Vagina (tissue), 2 donors: ENCODE measurements around the gene ANKRD60. TPM values are rescaled to one million over a fixed set of nuclear protein-coding genes. Genes with fewer than 3 reads are reported as not detected.

ENCODE experiments used
- DNase-seq, 2 donors: peaks; one replicate each; pipeline ENCODE4 v3.0.0-alpha.2; 2017; ENCODE audit errors: extremely low spot score in 2 of 2
- H3K27ac ChIP-seq: fragments of 200-600 bp; sonication (generic); one replicate; pipeline ENCODE4 v1.5.1; 2019
- H3K27me3 ChIP-seq: fragments of 200-600 bp; sonication (generic); one replicate; pipeline ENCODE4 v1.5.1; 2019
- H3K36me3 ChIP-seq, 2 donors: fragments of 200-600 bp; sonication (generic); one replicate each; pipeline ENCODE4 v1.5.1; 2017 to 2019
- H3K4me1 ChIP-seq: fragments of 200-600 bp; sonication (generic); one replicate; pipeline ENCODE4 v1.5.1; 2019
- H3K4me3 ChIP-seq, 2 donors: fragments of 200-600 bp; sonication (generic); 1 replicate in 1 of 2; 2 replicates in 1 of 2; pipeline ENCODE4 v1.5.1; 2016 to 2019
- H3K9me3 ChIP-seq: fragments of 200-600 bp; sonication (generic); one replicate; pipeline ENCODE4 v1.5.1; 2019
- POLR2A ChIP-seq, 2 donors: fragments of 450-650 bp; IDR thresholded peaks; one replicate each; pipeline ENCODE4 v1.6.1; 2017; ENCODE audit warnings: antibody characterized with exemption in 2 of 2, mild to moderate bottlenecking in 2 of 2, moderate library complexity in 2 of 2
- POLR2AphosphoS5 ChIP-seq, 2 donors: sonication (generic); formaldehyde crosslinking; IDR thresholded peaks; one replicate each; pipeline ENCODE4 v1.9.0; 2017; ENCODE audit warnings: antibody characterized with exemption in 2 of 2, mild to moderate bottlenecking in 2 of 2, low read depth in 1 of 2; ENCODE audit not compliant: insufficient read depth in 1 of 2
- intact Hi-C: fragments of 100-400 bp; cut with DNase I; formaldehyde crosslinking; loops from one replicate; pipeline ENCODE4 v1.15.1; 2023
- total RNA-seq: library from RNA; depleted of rRNA; stranded (reverse); fragments of >200 nt; gene quantifications from one replicate; pipeline ENCODE4 v1.2.3, GENCODE V29; 2016
- TF ChIP-seq, protein P1 (sequence below), 3 experiments: fragments of 450-650 bp in 2 of 3; fragments of 200-600 bp in 1 of 3; sonication (generic) in 1 of 3; IDR thresholded peaks; one replicate each; pipeline ENCODE4 v1.5.1; 2017 to 2019; ENCODE audit warnings: antibody characterized with exemption in 3 of 3, mild to moderate bottlenecking in 2 of 3, moderate library complexity in 2 of 3

Gene ANKRD60
- total RNA-seq, 1 donor from 2014 or later: not detected

DNA sequence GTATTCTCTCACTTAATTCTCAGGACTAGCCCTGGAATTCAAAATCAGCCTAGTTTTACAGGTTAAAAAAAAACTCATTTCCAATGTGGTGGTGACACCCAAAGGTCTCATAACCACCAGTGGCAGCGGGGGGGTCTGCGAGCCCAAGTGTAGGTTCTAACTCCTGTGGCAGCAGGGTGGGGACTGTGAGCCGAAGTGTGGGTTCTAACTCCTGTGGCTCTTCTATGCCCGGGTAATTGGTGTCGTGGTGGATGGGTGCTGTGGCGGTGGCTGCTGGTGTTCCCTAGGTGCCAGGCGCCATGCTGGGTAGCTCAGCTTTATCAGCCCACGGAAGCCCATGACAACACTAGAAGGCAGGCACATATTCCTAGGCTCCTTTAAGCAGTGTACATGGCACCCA lies 4.9 kb upstream of the ANKRD60 start:
- peaks cover 6% of the 10 kb centered on the region for H3K4me1 ChIP-seq
- no peak overlapping the region for H3K4me3 ChIP-seq
- H3K9me3 ChIP-seq: no peaks in the 10 kb centered on the region
- TF ChIP-seq POLR2AphosphoS5 (IDR thresholded peaks at IDR 0.05; ENCODE audit: insufficient read depth in 1 of 2, low read depth in 1 of 2) (no peak), POLR2A (IDR thresholded peaks at IDR 0.05) (no peak)
- TF ChIP-seq, protein P1, sequence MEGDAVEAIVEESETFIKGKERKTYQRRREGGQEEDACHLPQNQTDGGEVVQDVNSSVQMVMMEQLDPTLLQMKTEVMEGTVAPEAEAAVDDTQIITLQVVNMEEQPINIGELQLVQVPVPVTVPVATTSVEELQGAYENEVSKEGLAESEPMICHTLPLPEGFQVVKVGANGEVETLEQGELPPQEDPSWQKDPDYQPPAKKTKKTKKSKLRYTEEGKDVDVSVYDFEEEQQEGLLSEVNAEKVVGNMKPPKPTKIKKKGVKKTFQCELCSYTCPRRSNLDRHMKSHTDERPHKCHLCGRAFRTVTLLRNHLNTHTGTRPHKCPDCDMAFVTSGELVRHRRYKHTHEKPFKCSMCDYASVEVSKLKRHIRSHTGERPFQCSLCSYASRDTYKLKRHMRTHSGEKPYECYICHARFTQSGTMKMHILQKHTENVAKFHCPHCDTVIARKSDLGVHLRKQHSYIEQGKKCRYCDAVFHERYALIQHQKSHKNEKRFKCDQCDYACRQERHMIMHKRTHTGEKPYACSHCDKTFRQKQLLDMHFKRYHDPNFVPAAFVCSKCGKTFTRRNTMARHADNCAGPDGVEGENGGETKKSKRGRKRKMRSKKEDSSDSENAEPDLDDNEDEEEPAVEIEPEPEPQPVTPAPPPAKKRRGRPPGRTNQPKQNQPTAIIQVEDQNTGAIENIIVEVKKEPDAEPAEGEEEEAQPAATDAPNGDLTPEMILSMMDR (IDR thresholded peaks at IDR 0.05): no peak
- H3K27ac ChIP-seq: no peak overlapping the region
- H3K36me3 ChIP-seq: no peaks in the 10 kb centered on the region
- H3K27me3 ChIP-seq: no peaks in the 10 kb centered on the region
- intact Hi-C loops: loop anchor here (10.0 kb wide), 1 partner anchor 211 kb away; no protein-coding TSS in a partner anchor
- peak in 1 of 2 donors; percentile 62 for DNase-seq

DNA sequence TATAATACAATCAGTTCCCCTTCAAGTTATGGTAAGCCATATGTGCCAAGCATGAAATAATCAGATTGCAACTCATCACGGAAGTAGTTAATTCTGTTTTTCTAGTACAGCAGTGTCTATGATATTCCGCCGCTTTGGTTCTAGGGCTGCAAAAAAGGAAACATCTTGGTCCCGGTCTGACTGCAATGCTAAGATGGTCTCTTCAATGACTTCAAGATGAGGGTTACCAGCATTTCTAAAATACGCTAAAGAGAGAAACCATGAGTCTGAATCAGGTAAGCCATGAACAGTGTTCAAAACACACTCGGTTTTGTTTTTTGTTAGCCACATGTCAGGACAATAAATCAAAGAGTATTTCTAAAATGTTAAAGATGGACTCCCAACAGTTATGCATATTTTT lies 3.2 kb upstream of the ANKRD60 start:
- Histone ChIP-seq H3K4me1 (peaks cover 3% of the 10 kb centered on the region), H3K36me3 (no peaks in the 10 kb centered on the region), H3K27ac (no peak overlapping the region), H3K4me3 (no peak overlapping the region), H3K9me3 (no peaks in the 10 kb centered on the region), H3K27me3 (no peaks in the 10 kb centered on the region)
- DNase-seq: no peak
- TF ChIP-seq POLR2AphosphoS5 (IDR thresholded peaks at IDR 0.05; ENCODE audit: insufficient read depth in 1 of 2, low read depth in 1 of 2): no peak
- TF ChIP-seq, protein P1 (IDR thresholded peaks at IDR 0.05): no peak
- TF ChIP-seq POLR2A (IDR thresholded peaks at IDR 0.05): no peak
- intact Hi-C loops: loop anchor here (10.0 kb wide), 1 partner anchor 213 kb away; no protein-coding TSS in a partner anchor

DNA sequence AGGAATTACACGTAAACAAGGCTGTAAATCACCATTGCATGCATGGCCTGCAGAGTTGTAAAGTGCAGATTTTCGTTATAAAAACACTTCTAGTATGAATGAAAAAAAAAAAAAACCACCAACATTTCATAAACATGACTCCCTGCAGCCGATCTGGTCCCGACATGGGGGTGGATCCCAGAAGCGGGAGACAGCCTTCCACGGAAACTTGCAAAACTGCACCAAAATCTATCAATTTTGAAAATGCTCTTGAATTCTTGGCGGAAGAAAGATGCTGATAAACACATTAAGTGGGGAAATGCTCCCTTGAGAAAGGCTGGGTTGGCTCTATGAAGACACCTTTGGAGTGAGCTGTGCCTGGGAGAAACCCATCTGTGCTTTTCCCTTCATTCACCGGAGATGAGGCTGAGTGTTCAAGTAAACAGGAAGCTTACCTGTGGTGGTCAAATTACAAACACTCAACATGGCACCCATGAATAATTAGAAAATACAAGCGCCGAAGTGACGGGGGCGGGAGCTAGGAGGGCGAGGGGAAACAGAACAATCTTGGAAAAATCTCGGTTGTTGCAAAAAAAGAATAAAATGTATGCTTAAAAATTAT lies 845 bp upstream of the ANKRD60 start:
- peak; percentile 13 to 16 for DNase-seq
- Histone ChIP-seq H3K9me3 (no peaks in the 10 kb centered on the region), H3K4me3 (no peak overlapping the region), H3K27ac (no peak overlapping the region), H3K36me3 (no peaks in the 10 kb centered on the region), H3K27me3 (no peaks in the 10 kb centered on the region), H3K4me1 (no peaks in the 10 kb centered on the region)
- TF ChIP-seq, protein P1 (IDR thresholded peaks at IDR 0.05): no peak
- no peak for TF ChIP-seq POLR2A (IDR thresholded peaks at IDR 0.05)
- TF ChIP-seq POLR2AphosphoS5 (IDR thresholded peaks at IDR 0.05; ENCODE audit: insufficient read depth in 1 of 2, low read depth in 1 of 2): no peak
- intact Hi-C loops: no loop called here

DNA sequence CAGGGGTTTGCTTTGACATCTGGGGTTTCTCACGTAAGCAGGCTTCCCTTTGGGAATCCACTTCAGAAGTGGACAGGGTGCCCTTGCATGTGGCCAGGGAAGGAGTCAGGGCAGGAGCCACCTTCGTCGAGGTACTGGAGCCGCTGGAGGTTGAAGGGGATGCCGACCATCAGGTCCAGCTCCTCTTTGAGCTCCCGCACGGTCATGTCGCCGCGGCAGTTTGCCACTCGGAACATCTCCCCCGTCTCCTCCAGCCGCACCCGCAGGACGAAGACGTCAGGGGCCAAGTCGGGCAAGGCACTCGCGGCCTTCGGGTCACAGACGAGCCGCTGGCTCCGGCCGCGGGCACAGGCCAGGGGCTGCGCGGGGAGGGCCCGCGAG lies 360 bp downstream of the ANKRD60 start:
- intact Hi-C loops: no loop called here
- Histone ChIP-seq H3K4me1 (no peaks in the 10 kb centered on the region), H3K4me3 (peak overlapping the region; percentile 7 to 31), H3K9me3 (no peaks in the 10 kb centered on the region), H3K27me3 (no peaks in the 10 kb centered on the region), H3K27ac (no peak overlapping the region), H3K36me3 (no peaks in the 10 kb centered on the region)
- TF ChIP-seq POLR2A (IDR thresholded peaks at IDR 0.05) (no peak), POLR2AphosphoS5 (IDR thresholded peaks at IDR 0.05; ENCODE audit: insufficient read depth in 1 of 2, low read depth in 1 of 2) (no peak)
- TF ChIP-seq, protein P1 (IDR thresholded peaks at IDR 0.05): no peak
- DNase-seq: no peak

DNA sequence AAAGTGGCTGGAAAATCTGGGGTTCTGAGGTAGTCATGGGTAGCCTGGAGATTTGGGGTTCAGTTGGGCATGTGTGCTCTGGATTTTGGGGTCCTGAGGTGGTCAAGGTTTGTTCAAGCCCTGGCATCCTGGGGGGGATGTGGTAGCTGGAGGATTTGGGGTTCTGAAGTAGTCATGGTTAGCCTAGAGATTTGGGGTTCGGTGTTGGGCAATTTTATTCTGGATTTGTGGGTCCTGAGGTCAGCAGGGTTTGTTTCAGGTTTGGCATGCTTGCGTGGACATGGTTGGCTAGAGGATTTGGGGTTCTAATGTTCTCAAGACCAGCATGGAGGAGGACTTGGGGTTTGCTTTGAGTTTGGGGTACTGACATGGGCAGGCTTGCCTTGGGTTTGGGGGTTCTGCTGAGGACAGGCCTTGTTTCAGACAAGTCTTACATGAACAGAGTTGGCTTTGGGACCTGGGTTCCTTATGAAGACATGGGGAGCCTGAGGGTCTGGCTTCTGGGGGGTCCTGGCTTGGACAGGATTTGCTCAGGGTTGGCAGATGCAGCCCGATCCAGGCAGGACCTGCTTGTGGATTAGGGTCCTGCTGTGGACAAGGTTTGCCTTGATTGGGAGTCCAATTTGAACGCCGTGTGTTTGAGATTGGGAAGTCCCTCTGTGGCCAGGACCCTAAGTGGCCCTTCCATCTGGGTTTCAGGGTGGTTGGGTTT lies 906 bp downstream of the ANKRD60 start:
- no peak for DNase-seq
- Histone ChIP-seq H3K27me3 (no peaks in the 10 kb centered on the region), H3K4me1 (no peaks in the 10 kb centered on the region), H3K9me3 (no peaks in the 10 kb centered on the region), H3K27ac (no peak overlapping the region), H3K4me3 (no peak overlapping the region), H3K36me3 (no peaks in the 10 kb centered on the region)
- intact Hi-C loops: no loop called here
- no peak for TF ChIP-seq POLR2A (IDR thresholded peaks at IDR 0.05)
- TF ChIP-seq, protein P1 (IDR thresholded peaks at IDR 0.05): no peak
- TF ChIP-seq POLR2AphosphoS5 (IDR thresholded peaks at IDR 0.05; ENCODE audit: insufficient read depth in 1 of 2, low read depth in 1 of 2): no peak
